A549 (cell line): Measurements from ENCODE around the gene BAG1.

Experiments used
- KDM5A ChIP-seq: fragments of 200-600 bp; sonication (generic); IDR thresholded peaks from 2 replicates; pipeline ENCODE4 v1.6.1; 2016; ENCODE audit warnings: antibody characterized with exemption, mild to moderate bottlenecking
- RCOR1 ChIP-seq: fragments of 150-350 bp; IDR thresholded peaks from 2 replicates; pipeline ENCODE4 v1.6.1; 2014; ENCODE audit warnings: antibody characterized with exemption, low read length, low read depth
- TF ChIP-seq, protein P1 (sequence below): IDR thresholded peaks from 2 replicates; pipeline ENCODE4 v1.6.1; 2012
- TF ChIP-seq, protein P2 (sequence below): fragments of >200 bp; sonication (Bioruptor Twin); formaldehyde crosslinking; IDR thresholded peaks from 3 replicates; pipeline ENCODE4 v1.5.1; 2016

GRCh38 chr9:33210006-33210715 lies 54.3 kb downstream of the BAG1 start:
- TF ChIP-seq, protein P1, sequence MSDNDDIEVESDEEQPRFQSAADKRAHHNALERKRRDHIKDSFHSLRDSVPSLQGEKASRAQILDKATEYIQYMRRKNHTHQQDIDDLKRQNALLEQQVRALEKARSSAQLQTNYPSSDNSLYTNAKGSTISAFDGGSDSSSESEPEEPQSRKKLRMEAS, result no peak
- TF ChIP-seq, protein P2, sequence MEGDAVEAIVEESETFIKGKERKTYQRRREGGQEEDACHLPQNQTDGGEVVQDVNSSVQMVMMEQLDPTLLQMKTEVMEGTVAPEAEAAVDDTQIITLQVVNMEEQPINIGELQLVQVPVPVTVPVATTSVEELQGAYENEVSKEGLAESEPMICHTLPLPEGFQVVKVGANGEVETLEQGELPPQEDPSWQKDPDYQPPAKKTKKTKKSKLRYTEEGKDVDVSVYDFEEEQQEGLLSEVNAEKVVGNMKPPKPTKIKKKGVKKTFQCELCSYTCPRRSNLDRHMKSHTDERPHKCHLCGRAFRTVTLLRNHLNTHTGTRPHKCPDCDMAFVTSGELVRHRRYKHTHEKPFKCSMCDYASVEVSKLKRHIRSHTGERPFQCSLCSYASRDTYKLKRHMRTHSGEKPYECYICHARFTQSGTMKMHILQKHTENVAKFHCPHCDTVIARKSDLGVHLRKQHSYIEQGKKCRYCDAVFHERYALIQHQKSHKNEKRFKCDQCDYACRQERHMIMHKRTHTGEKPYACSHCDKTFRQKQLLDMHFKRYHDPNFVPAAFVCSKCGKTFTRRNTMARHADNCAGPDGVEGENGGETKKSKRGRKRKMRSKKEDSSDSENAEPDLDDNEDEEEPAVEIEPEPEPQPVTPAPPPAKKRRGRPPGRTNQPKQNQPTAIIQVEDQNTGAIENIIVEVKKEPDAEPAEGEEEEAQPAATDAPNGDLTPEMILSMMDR, result no peak
- no peak for TF ChIP-seq RCOR1
- TF ChIP-seq KDM5A, result no peak
